Skeletal muscle satellite cell (primary cell): ENCODE results near the gene UCN2. TPM values are rescaled to one million over a fixed set of nuclear protein-coding genes. Genes with fewer than 3 reads are reported as not detected.
A peak's percentile ranks its signal among the peaks of the same experiment; 100 is the strongest.

Source experiments
- H3K27me3 ChIP-seq: 2 replicates; pipeline ENCODE4 v1.7.0; 2013; ENCODE audit warnings: low read length; ENCODE audit not compliant: control insufficient read depth, insufficient read depth
- H3K36me3 ChIP-seq: 2 replicates; pipeline ENCODE4 v1.7.0; 2013; ENCODE audit warnings: mild to moderate bottlenecking, control low read depth, low read length; ENCODE audit not compliant: insufficient read depth
- H3K4me1 ChIP-seq: 2 replicates; pipeline ENCODE4 v1.7.0; 2013; ENCODE audit warnings: low read length; ENCODE audit not compliant: control insufficient read depth, insufficient read depth
- H3K4me2 ChIP-seq: 2 replicates; pipeline ENCODE4 v1.7.0; 2013; ENCODE audit warnings: mild to moderate bottlenecking, low read length
- H3K4me3 ChIP-seq: 2 replicates; pipeline ENCODE4 v1.7.0; 2013; ENCODE audit warnings: low read length
- H3K9ac ChIP-seq: 2 replicates; pipeline ENCODE4 v1.7.0; 2013; ENCODE audit warnings: mild to moderate bottlenecking, low read depth, low read length, moderate library complexity
- H3K9me3 ChIP-seq: replicated peaks from 2 replicates; pipeline ENCODE4 v1.7.0; 2013; ENCODE audit warnings: mild to moderate bottlenecking, control low read depth, low read length
- total RNA-seq: library from RNA; depleted of rRNA; stranded (reverse); fragments of >200 nt; gene quantifications from 2 replicates; pipeline ENCODE4 v1.2.3, GENCODE V29; 2012; rRNA removed

UCN2 gene, protein sequence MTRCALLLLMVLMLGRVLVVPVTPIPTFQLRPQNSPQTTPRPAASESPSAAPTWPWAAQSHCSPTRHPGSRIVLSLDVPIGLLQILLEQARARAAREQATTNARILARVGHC
- total RNA-seq: 0.44 and 1.0 TPM in 2 replicates

DNA sequence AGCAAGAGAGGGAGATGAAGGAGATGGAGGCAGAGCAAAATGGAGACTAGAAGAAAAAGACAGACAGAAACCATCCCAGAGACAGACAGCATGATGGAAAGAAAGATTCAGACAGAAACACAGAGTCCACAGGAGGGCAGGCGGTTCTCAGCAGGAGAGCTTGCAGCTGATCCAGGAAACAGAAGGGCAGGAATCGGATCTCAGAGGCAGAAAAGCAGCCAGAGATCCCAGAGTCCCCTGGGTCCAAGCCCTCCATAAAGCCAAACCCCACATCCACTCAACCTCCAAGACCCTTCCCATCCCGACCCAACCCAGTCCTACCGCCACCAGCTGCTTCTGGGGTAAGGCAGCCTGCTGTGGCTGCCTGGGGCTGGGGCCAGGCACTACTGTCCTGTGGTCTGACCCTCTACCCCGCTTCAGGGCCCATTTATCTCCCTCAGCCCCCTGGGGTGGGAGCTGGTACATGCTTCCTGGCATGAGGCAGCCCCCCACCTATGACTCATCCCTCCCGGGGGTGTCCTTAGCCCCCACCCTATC lies at the start of gene UCN2:
Gene UCN2, minus strand, starts transcription at position 400 of the 537 bp plus-strand sequence. CDS start 657 bp downstream, outside the sequence.
- H3K9ac ChIP-seq: peak within 1 kb of the TSS; percentile 78

DNA sequence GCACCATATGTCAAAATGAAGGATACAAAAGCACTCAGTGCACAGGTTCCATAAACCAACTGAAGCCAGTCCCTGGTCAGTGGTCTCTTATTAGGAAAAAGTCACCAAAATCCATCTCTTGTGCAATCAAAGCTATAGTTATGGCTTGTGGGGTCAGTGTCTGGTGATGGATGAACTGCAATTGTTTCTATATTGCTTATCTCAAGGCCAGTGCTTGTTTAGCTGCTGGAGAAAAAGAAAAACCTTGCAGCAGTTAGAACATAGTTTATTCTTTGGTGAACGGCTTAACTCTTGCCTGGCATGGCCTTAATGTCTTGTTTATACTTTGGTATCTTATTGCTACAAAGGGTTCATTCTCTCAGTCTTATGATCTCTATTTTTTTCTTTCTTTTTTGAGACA lies 48.7 kb upstream of the UCN2 start:
- Histone ChIP-seq H3K27me3 (no peaks in the 10 kb centered on the region), H3K9ac (no peak overlapping the region), H3K4me3 (no peak overlapping the region), H3K9me3 (peaks cover 4% of the 10 kb centered on the region), H3K4me1 (peaks cover 25% of the 10 kb centered on the region), H3K4me2 (no peak overlapping the region), H3K36me3 (peaks cover 10% of the 10 kb centered on the region)

More for the DNA sequence above, at the start of gene UCN2:
- Histone ChIP-seq H3K9me3 (no peaks in the 10 kb centered on the region), H3K4me3 (peak within 1 kb of the TSS; percentile 29), H3K36me3 (no peaks in the 10 kb centered on the region), H3K4me2 (peak within 1 kb of the TSS; percentile 59), H3K4me1 (peaks cover 77% of the 10 kb centered on the region), H3K27me3 (no peaks in the 10 kb centered on the region)

DNA sequence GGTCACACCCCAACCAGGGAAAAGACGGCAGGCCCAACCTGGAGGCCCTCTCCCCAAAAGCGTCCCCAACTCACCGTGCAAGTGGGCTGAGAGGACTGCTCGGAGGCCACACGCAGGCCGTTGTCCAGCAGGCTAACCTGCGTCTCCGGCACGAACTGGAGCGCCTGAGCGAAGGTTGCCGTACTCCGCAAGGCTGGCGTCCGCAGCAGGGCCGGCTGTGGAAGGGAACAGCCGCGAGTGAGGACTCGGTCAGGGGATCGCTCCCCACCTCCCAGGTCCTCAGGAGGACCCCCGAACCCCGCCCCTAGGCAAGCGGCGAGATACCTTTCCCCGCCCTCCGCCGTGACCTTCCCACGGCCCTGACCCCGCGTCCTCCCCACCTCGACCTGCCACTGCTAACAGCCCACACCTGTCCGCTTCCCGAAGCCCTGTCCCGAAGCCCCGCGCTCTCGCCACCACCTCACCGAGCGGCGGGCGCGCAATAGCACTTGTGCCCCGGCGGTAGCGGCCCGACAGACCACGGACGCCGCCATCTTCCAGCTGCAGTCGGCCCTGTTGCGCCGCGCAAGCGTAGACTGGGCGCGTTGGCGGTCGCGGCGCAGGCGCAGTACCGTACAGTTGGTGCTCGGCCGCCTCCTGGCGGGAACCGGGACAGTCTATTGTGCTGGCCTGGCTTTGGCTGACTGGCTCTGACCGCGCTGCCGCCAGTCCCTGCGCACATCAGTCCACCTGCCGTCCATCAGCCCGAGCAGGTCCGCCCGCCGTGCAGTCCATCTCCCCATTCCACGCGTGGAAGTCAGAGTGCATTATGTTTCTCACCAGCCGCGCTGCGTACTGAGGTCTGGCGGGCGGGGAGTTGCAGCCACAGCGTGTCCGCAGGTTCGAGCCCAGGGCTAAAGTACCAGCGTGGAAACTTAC lies 45.8 kb upstream of the UCN2 start, which contains the start of gene UQCRC1:
Gene UQCRC1, minus strand, starts transcription at position 559 of the 918 bp plus-strand sequence. Its CDS starts 26 bp downstream, at position 533.
- Histone ChIP-seq H3K27me3 (no peaks in the 10 kb centered on the region), H3K9ac (peak within 1 kb of the TSS; percentile 98), H3K36me3 (peaks cover 31% of the 10 kb centered on the region), H3K9me3 (no peaks in the 10 kb centered on the region), H3K4me1 (peaks cover 22% of the 10 kb centered on the region), H3K4me2 (peak within 1 kb of the TSS; percentile 96), H3K4me3 (peak within 1 kb of the TSS; percentile 100)

- no peak overlapping the region for H3K4me3 ChIP-seq
- H3K9ac ChIP-seq: no peak overlapping the region
- H3K4me2 ChIP-seq: peak overlapping the region; percentile 96
- H3K36me3 ChIP-seq: peaks cover 50% of the 10 kb centered on the region
- H3K27me3 ChIP-seq: no peaks in the 10 kb centered on the region
- H3K4me1 ChIP-seq: peaks cover 13% of the 10 kb centered on the region
- no peaks in the 10 kb centered on the region for H3K9me3 ChIP-seq
These were observed 43.9 kb upstream of the UCN2 start for GRCh38 chr3:48607519-48607918.

GRCh38 chr3:48601622-48601994 lies 38.0 kb upstream of the UCN2 start:
- peaks cover 27% of the 10 kb centered on the region for H3K4me1 ChIP-seq
- H3K9ac ChIP-seq: no peak overlapping the region
- no peaks in the 10 kb centered on the region for H3K9me3 ChIP-seq
- H3K4me2 ChIP-seq: no peak overlapping the region
- H3K36me3 ChIP-seq: peaks cover 92% of the 10 kb centered on the region
- no peaks in the 10 kb centered on the region for H3K27me3 ChIP-seq
- H3K4me3 ChIP-seq: no peak overlapping the region

DNA sequence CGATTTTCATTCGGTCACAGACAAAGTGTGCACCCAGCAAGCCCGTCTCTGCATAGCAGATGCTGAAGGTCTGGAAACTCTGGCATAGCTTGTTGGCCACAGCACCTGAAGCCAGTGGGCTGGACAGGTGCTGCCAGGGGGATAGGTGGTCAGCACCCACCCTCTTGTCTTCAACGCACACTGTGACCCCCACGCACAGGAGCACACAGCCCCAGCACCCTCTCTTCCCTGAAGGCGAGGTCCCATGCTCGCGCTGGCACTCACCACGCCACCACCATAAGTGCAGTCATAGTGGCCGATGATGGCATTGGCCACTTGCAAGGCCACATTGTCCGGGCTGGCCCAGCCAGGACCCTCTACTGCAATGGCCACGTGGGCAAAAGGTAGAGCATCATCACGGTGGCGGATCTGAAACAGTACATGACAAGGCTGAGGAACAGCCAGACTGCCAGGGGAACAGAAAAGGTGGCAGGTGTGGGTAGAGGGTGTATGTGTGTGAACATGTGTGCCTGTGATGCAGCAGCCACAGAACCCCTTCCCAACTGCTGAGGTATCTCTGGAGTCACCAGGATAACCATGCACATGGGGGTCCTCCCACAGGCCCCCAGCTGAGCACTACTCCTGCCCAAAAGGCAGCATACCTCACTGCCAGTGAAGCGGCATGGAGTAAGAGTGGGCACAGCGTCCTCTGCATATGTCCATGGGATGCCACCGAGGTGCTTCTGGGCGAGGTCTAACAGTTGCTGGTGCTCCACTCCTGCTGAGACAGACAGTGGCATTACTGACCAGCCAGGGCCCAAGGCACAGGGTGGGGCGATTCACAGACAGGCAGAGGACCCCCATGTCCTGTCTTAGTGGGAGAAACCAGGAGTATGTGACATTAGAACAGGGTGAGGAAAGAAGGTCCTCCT lies 37.4 kb upstream of the UCN2 start:
- H3K9ac ChIP-seq: no peak overlapping the region
- no peak overlapping the region for H3K4me2 ChIP-seq
- no peaks in the 10 kb centered on the region for H3K9me3 ChIP-seq
- no peak overlapping the region for H3K4me3 ChIP-seq
- no peaks in the 10 kb centered on the region for H3K27me3 ChIP-seq
- H3K4me1 ChIP-seq: peaks cover 33% of the 10 kb centered on the region
- peaks cover 88% of the 10 kb centered on the region for H3K36me3 ChIP-seq

DNA sequence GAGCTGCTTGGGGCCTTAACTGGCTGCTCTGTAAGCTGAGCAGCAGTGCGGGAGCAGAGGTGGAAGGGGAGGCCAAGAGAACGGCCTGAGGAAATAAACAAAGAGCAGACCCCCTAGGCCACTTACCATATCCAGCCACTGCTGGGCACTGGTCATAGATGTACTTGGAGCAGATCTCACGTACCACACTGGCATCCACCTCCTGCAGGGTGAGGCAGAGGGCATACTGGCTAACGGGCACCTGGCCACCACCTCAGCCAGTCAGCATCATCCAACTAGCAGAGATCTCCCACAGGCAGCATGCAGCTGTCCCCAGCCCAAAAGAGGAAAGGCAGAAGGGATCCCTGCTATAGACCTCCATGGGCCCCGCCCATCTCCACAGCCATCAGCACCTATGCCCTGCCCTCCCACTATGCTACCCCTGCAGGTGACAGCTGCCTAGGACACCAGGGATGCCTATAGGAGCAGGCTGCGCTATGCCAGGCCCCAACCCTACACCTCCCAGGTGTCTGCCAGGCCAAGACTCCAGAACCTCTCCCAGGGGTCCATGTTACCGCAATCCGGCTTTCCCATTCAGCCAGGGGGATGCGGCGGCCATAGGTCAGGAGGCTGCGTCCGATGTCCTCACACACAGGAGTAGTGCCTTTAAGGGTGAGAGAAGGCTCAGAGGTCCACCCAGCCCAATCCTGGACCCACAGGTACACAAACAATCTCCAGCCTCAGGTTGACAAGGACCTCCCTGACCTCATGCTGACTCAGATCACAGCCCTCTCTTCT lies 36.1 kb upstream of the UCN2 start:
- Histone ChIP-seq H3K36me3 (peaks cover 75% of the 10 kb centered on the region), H3K9me3 (no peaks in the 10 kb centered on the region), H3K4me1 (peaks cover 46% of the 10 kb centered on the region), H3K27me3 (no peaks in the 10 kb centered on the region), H3K9ac (no peak overlapping the region), H3K4me2 (no peak overlapping the region), H3K4me3 (no peak overlapping the region)

- Histone ChIP-seq H3K9me3 (no peaks in the 10 kb centered on the region), H3K27me3 (no peaks in the 10 kb centered on the region), H3K9ac (peak overlapping the region; percentile 22), H3K4me1 (peaks cover 52% of the 10 kb centered on the region), H3K4me2 (peak overlapping the region; percentile 36), H3K36me3 (peaks cover 69% of the 10 kb centered on the region), H3K4me3 (peak overlapping the region; percentile 8)
These were observed 35.5 kb upstream of the UCN2 start for GRCh38 chr3:48599077-48599501.

DNA sequence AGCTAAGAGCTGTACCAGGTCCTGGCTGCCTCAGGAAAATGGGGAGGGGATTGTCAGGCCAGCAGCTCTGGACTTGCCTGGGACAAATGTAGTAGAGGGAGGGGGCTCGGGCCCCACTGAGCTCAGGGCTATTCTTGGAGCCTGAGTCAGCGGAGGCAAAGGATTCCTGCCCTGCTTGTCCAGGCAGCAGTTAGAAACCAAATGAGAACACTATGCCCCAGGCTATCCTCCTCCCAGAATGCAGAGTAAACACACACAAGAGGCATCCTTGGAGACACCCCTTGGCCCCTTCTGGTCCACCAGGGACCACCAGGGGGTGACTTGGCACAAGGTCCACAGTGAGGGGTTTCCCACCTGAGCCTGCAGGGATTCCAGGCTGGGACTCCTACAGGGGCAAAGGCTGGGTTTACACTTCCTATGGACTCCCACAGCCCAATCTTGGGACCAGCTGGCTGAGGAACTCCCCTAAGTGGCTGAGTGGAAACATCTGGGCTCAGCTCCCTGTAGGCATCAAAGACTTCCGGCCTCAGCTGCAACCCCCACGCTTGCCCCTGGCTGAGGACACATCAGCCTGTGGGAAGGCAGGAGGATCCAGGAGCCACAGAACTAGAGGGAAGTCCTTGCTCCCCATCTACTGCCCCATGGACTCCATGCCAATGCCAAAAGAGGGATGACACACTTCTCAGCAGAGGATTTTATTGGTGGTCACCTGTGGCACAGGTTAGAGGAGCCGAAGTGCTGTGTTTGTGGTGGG lies 34.9 kb upstream of the UCN2 start:
- no peaks in the 10 kb centered on the region for H3K27me3 ChIP-seq
- H3K9me3 ChIP-seq: no peaks in the 10 kb centered on the region
- peaks cover 63% of the 10 kb centered on the region for H3K36me3 ChIP-seq
- H3K9ac ChIP-seq: peak overlapping the region; percentile 22
- H3K4me2 ChIP-seq: peak overlapping the region; percentile 36
- peaks cover 53% of the 10 kb centered on the region for H3K4me1 ChIP-seq
- H3K4me3 ChIP-seq: peak overlapping the region; percentile 8

- Histone ChIP-seq H3K4me1 (peaks cover 53% of the 10 kb centered on the region), H3K4me2 (no peak overlapping the region), H3K27me3 (no peaks in the 10 kb centered on the region), H3K9ac (no peak overlapping the region), H3K9me3 (no peaks in the 10 kb centered on the region), H3K36me3 (peaks cover 56% of the 10 kb centered on the region), H3K4me3 (no peak overlapping the region)
These were observed 33.8 kb upstream of the UCN2 start for GRCh38 chr3:48597408-48597800.
